ENCODE data around the gene FOXI1.

The FOXI1 gene

GRCh38 chr5:170154297-170154696, 48.6 kb downstream of the FOXI1 start:
- DNase-seq, result no peak

GRCh38 chr5:170154744-170155143, 49.0 kb downstream of the FOXI1 start:
- no peak for DNase-seq

- no peak for DNase-seq
These were observed 50.1 kb downstream of the FOXI1 start for GRCh38 chr5:170155771-170156170.

- DNase-seq, result no peak
These were observed 53.5 kb downstream of the FOXI1 start for GRCh38 chr5:170159101-170159698.

Measured in T-helper 2 cell (primary cell).